ENCODE results near the gene GPR89A.

- TF ChIP-seq SIN3A (IDR thresholded peaks at IDR 0.05; ENCODE audit: borderline replicate concordance, low read depth, low read length), result no peak
- no peak for TF ChIP-seq POLR2AphosphoS5 (IDR thresholded peaks at IDR 0.05; ENCODE audit: low read depth, low read length)
- TF ChIP-seq CTCF (IDR thresholded peaks at IDR 0.05), result no peak
- TF ChIP-seq USF2 (IDR thresholded peaks at IDR 0.05; ENCODE audit: borderline replicate concordance, low read depth, low read length), result no peak
- no peak for TF ChIP-seq SMC3 (IDR thresholded peaks at IDR 0.05; ENCODE audit: low read depth, low read length)
Observed at GRCh38 chr1:145706086-145706664, 98.4 kb downstream of the GPR89A start.

All from SK-N-SH (cell line).